ENCODE results near the gene ORC3. TPM values are rescaled to one million over a fixed set of nuclear protein-coding genes. Genes with fewer than 3 reads are reported as not detected.

Gene ORC3
- total and polyA plus RNA-seq, 10 of the 15 experiments (the other 5 are each of a cell fraction or from before 2014, with no cell fraction given): 27.2 to 76.3 (median 54.6) TPM

- TF ChIP-seq USF2 (IDR thresholded peaks at IDR 0.05; ENCODE audit: borderline replicate concordance, low read depth, low read length) (no peak), BRCA1 (IDR thresholded peaks at IDR 0.05; ENCODE audit: low read depth, low read length) (no peak), ZNF687 (IDR thresholded peaks at IDR 0.05) (no peak), ELK1 (IDR thresholded peaks at IDR 0.05; ENCODE audit: low read depth, low read length) (no peak), RCOR1 (conservative IDR thresholded peaks at IDR 0.05; ENCODE audit: low read depth, low read length) (no peak)
These were observed 1.1 kb upstream of the ORC3 start (continued) for GRCh38 chr6:87588756-87589407.
